Measurements from ENCODE around the gene CA10. TPM values are rescaled to one million over a fixed set of nuclear protein-coding genes. Genes with fewer than 3 reads are reported as not detected.

Gene CA10
- total and polyA plus RNA-seq, 2 experiments from 2014 or later, result 0.33 TPM; not detected in 1

- no peaks in the 10 kb centered on the region for H4K20me1 ChIP-seq (ENCODE audit: insufficient read depth, poor library complexity, severe bottlenecking)
- TF ChIP-seq CTCF (IDR thresholded peaks at IDR 0.05; ENCODE audit: poor library complexity) (no peak), EZH2 (IDR thresholded peaks at IDR 0.05; ENCODE audit: borderline replicate concordance) (no peak), EZH2phosphoT487 (IDR thresholded peaks at IDR 0.05; ENCODE audit: low read depth, severe bottlenecking, unreplicated experiment) (no peak)
- H3K36me3 ChIP-seq (replicated peaks; ENCODE audit: insufficient read depth, low read depth), result no peaks in the 10 kb centered on the region
- no peak overlapping the region for H2AFZ ChIP-seq
- H3K27ac ChIP-seq, result no peak overlapping the region
- no peaks in the 10 kb centered on the region for H3K4me1 ChIP-seq (ENCODE audit: insufficient read depth)
- H3K9me3 ChIP-seq (ENCODE audit: low read depth), result no peaks in the 10 kb centered on the region
- no peaks in the 10 kb centered on the region for H3K79me2 ChIP-seq
- H3K4me2 ChIP-seq, result no peak overlapping the region
- H3K4me3 ChIP-seq, result no peak overlapping the region
- H3K9me2 ChIP-seq (replicated peaks; ENCODE audit: insufficient read depth), result no peaks in the 10 kb centered on the region
- DNase-seq (ENCODE audit: low spot score), result no peak
- H3K27me3 ChIP-seq, result peaks cover 3% of the 10 kb centered on the region
- WGBS (ENCODE audit: low lambda C conversion rate, missing lambda C conversion rate), result 87% methylated on average over 21 of the region's 21 CpGs
These were observed 490.2 kb downstream of the CA10 start for GRCh38 chr17:51668155-51668962.

- H2AFZ ChIP-seq, result no peak overlapping the region
These were observed 490.8 kb downstream of the CA10 start for GRCh38 chr17:51667706-51668083.

DNA sequence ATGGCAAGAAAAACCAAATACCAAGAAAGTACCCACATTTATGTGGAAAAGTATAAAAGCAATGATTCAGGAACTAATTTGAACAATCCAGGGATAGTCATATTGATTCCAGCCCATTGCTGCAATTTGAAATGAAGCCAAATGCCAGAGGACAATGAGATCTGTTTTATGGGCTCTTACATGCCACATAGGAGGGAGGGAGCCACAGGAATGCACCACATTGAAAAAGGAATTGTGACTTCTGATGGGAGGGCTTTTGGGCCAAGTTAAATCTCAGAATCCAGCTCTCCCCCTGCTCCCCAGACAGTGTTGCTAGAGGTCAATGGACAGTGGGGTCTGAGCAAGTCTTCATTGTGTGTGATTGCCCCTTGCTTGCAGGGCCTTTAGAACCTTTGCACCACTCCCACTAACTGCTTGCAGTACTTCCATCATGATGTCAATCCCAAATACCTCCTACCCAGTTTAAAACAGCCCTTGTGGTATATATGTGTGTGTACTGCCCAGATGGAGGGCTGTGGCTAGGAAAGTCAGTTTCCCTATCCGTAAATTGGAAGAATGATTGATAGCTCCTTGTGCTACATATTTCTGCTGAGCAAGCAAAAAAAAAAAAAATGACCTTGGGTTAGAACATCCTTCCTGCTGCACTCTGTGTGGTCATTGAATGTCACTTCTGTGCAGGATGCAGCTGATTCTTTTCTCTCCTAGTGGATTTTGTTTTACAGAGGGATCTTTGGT, 491.4 kb downstream of the CA10 start:
- no peak overlapping the region for H3K27ac ChIP-seq
- H3K4me3 ChIP-seq, result no peak overlapping the region
- peaks cover 3% of the 10 kb centered on the region for H3K27me3 ChIP-seq
- 94% methylated on average over 1 of the region's 1 CpG for WGBS (ENCODE audit: low lambda C conversion rate, missing lambda C conversion rate)
- H3K79me2 ChIP-seq, result no peaks in the 10 kb centered on the region
- no peak for TF ChIP-seq EZH2phosphoT487 (IDR thresholded peaks at IDR 0.05; ENCODE audit: low read depth, severe bottlenecking, unreplicated experiment)
- no peak for TF ChIP-seq EZH2 (IDR thresholded peaks at IDR 0.05; ENCODE audit: borderline replicate concordance)
- TF ChIP-seq CTCF (IDR thresholded peaks at IDR 0.05; ENCODE audit: poor library complexity), result no peak
- no peak overlapping the region for H3K4me2 ChIP-seq
- H4K20me1 ChIP-seq (ENCODE audit: insufficient read depth, poor library complexity, severe bottlenecking), result no peaks in the 10 kb centered on the region
- no peaks in the 10 kb centered on the region for H3K4me1 ChIP-seq (ENCODE audit: insufficient read depth)
- no peak for DNase-seq (ENCODE audit: low spot score)
- H3K9me3 ChIP-seq (ENCODE audit: low read depth), result no peaks in the 10 kb centered on the region
- H3K36me3 ChIP-seq (replicated peaks; ENCODE audit: insufficient read depth, low read depth), result no peaks in the 10 kb centered on the region
- H2AFZ ChIP-seq, result no peak overlapping the region
- no peaks in the 10 kb centered on the region for H3K9me2 ChIP-seq (replicated peaks; ENCODE audit: insufficient read depth)

More at GRCh38 chr17:51667706-51668083, 490.8 kb downstream of the CA10 start:
- TF ChIP-seq EZH2 (IDR thresholded peaks at IDR 0.05; ENCODE audit: borderline replicate concordance), result no peak
- no peak for TF ChIP-seq CTCF (IDR thresholded peaks at IDR 0.05; ENCODE audit: poor library complexity)
- no peak for TF ChIP-seq EZH2phosphoT487 (IDR thresholded peaks at IDR 0.05; ENCODE audit: low read depth, severe bottlenecking, unreplicated experiment)
- Histone ChIP-seq H3K79me2 (no peaks in the 10 kb centered on the region), H4K20me1 (ENCODE audit: insufficient read depth, poor library complexity, severe bottlenecking) (no peaks in the 10 kb centered on the region), H3K4me3 (no peak overlapping the region), H3K9me3 (ENCODE audit: low read depth) (no peaks in the 10 kb centered on the region), H3K4me1 (ENCODE audit: insufficient read depth) (no peaks in the 10 kb centered on the region), H3K9me2 (replicated peaks; ENCODE audit: insufficient read depth) (no peaks in the 10 kb centered on the region), H3K4me2 (no peak overlapping the region), H3K36me3 (replicated peaks; ENCODE audit: insufficient read depth, low read depth) (no peaks in the 10 kb centered on the region), H3K27ac (no peak overlapping the region), H3K27me3 (peaks cover 3% of the 10 kb centered on the region)
- DNase-seq (ENCODE audit: low spot score), result no peak
- 92% methylated on average over 2 of the region's 2 CpGs for WGBS (ENCODE audit: low lambda C conversion rate, missing lambda C conversion rate)
